ENCODE measurements around the gene CXorf65.

CXorf65 gene

GRCh38 chrX:71068044-71068918 lies 38.3 kb downstream of the CXorf65 start, which contains the start of gene SNX12:
TSS of gene SNX12 (minus strand) at chrX:71068334. CDS start at chrX:71068306, 28 bp downstream.
- Histone ChIP-seq H3K4me1 (ENCODE audit: control extremely low read depth in 1 of 4, control insufficient read depth in 4 of 4, insufficient read depth in 4 of 4, low read length in 3 of 4) (peaks cover 2 to 10% (median 6%) of the 10 kb centered on the region in 4 experiments), H3K9me3 (ENCODE audit: control extremely low read depth in 1 of 5, control insufficient read depth in 4 of 5, insufficient read depth in 2 of 5, low read depth in 1 of 5, low read length in 4 of 5) (no peaks in the 10 kb centered on the region), H3K4me3 (ENCODE audit: control insufficient read depth in 1 of 7, extremely low read depth in 1 of 7, insufficient read depth in 4 of 7, low read depth in 2 of 7, low read length in 6 of 7) (peak within 1 kb of the TSS; percentile 54 to 91 (median 77)), H3K27me3 (replicated peaks in 2 of 5; ENCODE audit: control insufficient read depth in 4 of 5, insufficient read depth in 5 of 5, low read length in 4 of 5) (peaks cover 0 to 5% (median 0%) of the 10 kb centered on the region in 5 experiments), H3K36me3 (ENCODE audit: control insufficient read depth in 4 of 4, insufficient read depth in 4 of 4, low read length in 3 of 4) (no peaks in the 10 kb centered on the region), H3K27ac (ENCODE audit: insufficient read depth in 1 of 2, low read depth in 1 of 2, low read length in 2 of 2, poor library complexity in 1 of 2, severe bottlenecking in 2 of 2) (peak within 1 kb of the TSS; percentile 54 to 82)
- peak; percentile 93 to 97 (median 96) for DNase-seq
- WGBS (ENCODE audit: insufficient coverage), result 43% methylated on average over 57 of the region's 73 CpGs
- ChIA-PET CTCF (interaction anchor here (0.7 to 1.1 kb wide), 2 partner anchors 11 to 63 kb away, joined by 3 read pairs; no protein-coding TSS in a partner anchor), POLR2A (interaction anchor here (0.7 to 1.3 kb wide), 2 partner anchors 28 to 114 kb away, joined by 3 to 4 read pairs; partner anchors contain the start of gene FOXO4)

- ChIA-PET POLR2A (interaction anchor here (0.7 to 1.3 kb wide), 2 partner anchors 28 to 114 kb away, joined by 3 to 4 read pairs; partner anchors contain the start of gene FOXO4), CTCF (interaction anchor here (0.7 to 1.1 kb wide), 2 partner anchors 10 to 63 kb away, joined by 3 read pairs; no protein-coding TSS in a partner anchor)
Observed at GRCh38 chrX:71067712-71068043, 38.9 kb downstream of the CXorf65 start.

GRCh38 chrX:71067089-71067488 lies 39.5 kb downstream of the CXorf65 start:
- Histone ChIP-seq H3K4me3 (ENCODE audit: control insufficient read depth in 1 of 7, extremely low read depth in 1 of 7, insufficient read depth in 4 of 7, low read depth in 2 of 7, low read length in 6 of 7) (peak overlapping the region in 6 of 7 experiments; percentile 70 to 91 (median 78)), H3K4me1 (ENCODE audit: control extremely low read depth in 1 of 4, control insufficient read depth in 4 of 4, insufficient read depth in 4 of 4, low read length in 3 of 4) (peaks cover 2 to 10% (median 6%) of the 10 kb centered on the region in 4 experiments), H3K27ac (ENCODE audit: insufficient read depth in 1 of 2, low read depth in 1 of 2, low read length in 2 of 2, poor library complexity in 1 of 2, severe bottlenecking in 2 of 2) (peak overlapping the region in 1 of 2 experiments; percentile 82), H3K36me3 (ENCODE audit: control insufficient read depth in 4 of 4, insufficient read depth in 4 of 4, low read length in 3 of 4) (peaks cover 0 to 5% (median 3%) of the 10 kb centered on the region in 4 experiments), H3K9me3 (ENCODE audit: control extremely low read depth in 1 of 5, control insufficient read depth in 4 of 5, insufficient read depth in 2 of 5, low read depth in 1 of 5, low read length in 4 of 5) (no peaks in the 10 kb centered on the region), H3K27me3 (replicated peaks in 2 of 5; ENCODE audit: control insufficient read depth in 4 of 5, insufficient read depth in 5 of 5, low read length in 4 of 5) (peaks cover 0 to 5% (median 0%) of the 10 kb centered on the region in 5 experiments)
- ChIA-PET POLR2A (no interaction called here), CTCF (interaction anchor here (1.1 kb wide), 1 partner anchor 9 kb away, joined by 3 read pairs; no protein-coding TSS in a partner anchor)
- 33% methylated on average over 2 of the region's 2 CpGs for WGBS (ENCODE audit: insufficient coverage)
- no peak for DNase-seq

More at GRCh38 chrX:71067712-71068043, 38.9 kb downstream of the CXorf65 start:
- no peak for DNase-seq
- H3K4me3 ChIP-seq (ENCODE audit: control insufficient read depth in 1 of 7, extremely low read depth in 1 of 7, insufficient read depth in 4 of 7, low read depth in 2 of 7, low read length in 6 of 7), result peak overlapping the region; percentile 54 to 91 (median 77)
- no peaks in the 10 kb centered on the region for H3K9me3 ChIP-seq (ENCODE audit: control extremely low read depth in 1 of 5, control insufficient read depth in 4 of 5, insufficient read depth in 2 of 5, low read depth in 1 of 5, low read length in 4 of 5)
- peaks cover 2 to 10% (median 6%) of the 10 kb centered on the region in 4 experiments for H3K4me1 ChIP-seq (ENCODE audit: control extremely low read depth in 1 of 4, control insufficient read depth in 4 of 4, insufficient read depth in 4 of 4, low read length in 3 of 4)
- H3K27ac ChIP-seq (ENCODE audit: insufficient read depth in 1 of 2, low read depth in 1 of 2, low read length in 2 of 2, poor library complexity in 1 of 2, severe bottlenecking in 2 of 2), result peak overlapping the region; percentile 54 to 82
- H3K27me3 ChIP-seq (replicated peaks in 2 of 5; ENCODE audit: control insufficient read depth in 4 of 5, insufficient read depth in 5 of 5, low read length in 4 of 5), result peaks cover 0 to 5% (median 0%) of the 10 kb centered on the region in 5 experiments
- H3K36me3 ChIP-seq (ENCODE audit: control insufficient read depth in 4 of 4, insufficient read depth in 4 of 4, low read length in 3 of 4), result peaks cover 0 to 3% (median 2%) of the 10 kb centered on the region in 4 experiments
- 27% methylated on average over 7 of the region's 10 CpGs for WGBS (ENCODE audit: insufficient coverage)

GRCh38 chrX:71060127-71060526 lies 46.4 kb downstream of the CXorf65 start:
- no peak overlapping the region for H3K27ac ChIP-seq (ENCODE audit: insufficient read depth in 1 of 2, low read depth in 1 of 2, low read length in 2 of 2, poor library complexity in 1 of 2, severe bottlenecking in 2 of 2)
- POLR2A ChIA-PET, result no interaction called here

GRCh38 chrX:71057848-71058530 lies 48.6 kb downstream of the CXorf65 start:
- Histone ChIP-seq H3K27ac (ENCODE audit: insufficient read depth in 1 of 2, low read depth in 1 of 2, low read length in 2 of 2, poor library complexity in 1 of 2, severe bottlenecking in 2 of 2) (no peak overlapping the region), H3K4me1 (ENCODE audit: control extremely low read depth in 1 of 4, control insufficient read depth in 4 of 4, insufficient read depth in 4 of 4, low read length in 3 of 4) (peaks cover 9 to 40% (median 25%) of the 10 kb centered on the region in 4 experiments), H3K27me3 (replicated peaks in 2 of 5; ENCODE audit: control insufficient read depth in 4 of 5, insufficient read depth in 5 of 5, low read length in 4 of 5) (peaks cover 0 to 3% (median 0%) of the 10 kb centered on the region in 5 experiments), H3K36me3 (ENCODE audit: control insufficient read depth in 4 of 4, insufficient read depth in 4 of 4, low read length in 3 of 4) (peaks cover 0 to 23% (median 13%) of the 10 kb centered on the region in 4 experiments), H3K4me3 (ENCODE audit: control insufficient read depth in 1 of 7, extremely low read depth in 1 of 7, insufficient read depth in 4 of 7, low read depth in 2 of 7, low read length in 6 of 7) (no peak overlapping the region), H3K9me3 (ENCODE audit: control extremely low read depth in 1 of 5, control insufficient read depth in 4 of 5, insufficient read depth in 2 of 5, low read depth in 1 of 5, low read length in 4 of 5) (peaks cover 0 to 2% (median 0%) of the 10 kb centered on the region in 5 experiments)
- no CpG with 5 or more reads among the region's 3 CpGs for WGBS (ENCODE audit: insufficient coverage)
- POLR2A ChIA-PET, result no interaction called here
- peak in 2 of 3 donors; percentile 59 to 65 for DNase-seq
- CTCF ChIA-PET, result interaction anchor here (0.7 to 1.4 kb wide), 3 partner anchors 10 to 918 kb away, joined by 3 read pairs; partner anchors contain the start of gene SNX12

More at GRCh38 chrX:71060127-71060526, 46.4 kb downstream of the CXorf65 start:
- no peak for DNase-seq
- H3K27me3 ChIP-seq (replicated peaks in 2 of 5; ENCODE audit: control insufficient read depth in 4 of 5, insufficient read depth in 5 of 5, low read length in 4 of 5), result no peaks in the 10 kb centered on the region
- H3K36me3 ChIP-seq (ENCODE audit: control insufficient read depth in 4 of 4, insufficient read depth in 4 of 4, low read length in 3 of 4), result peaks cover 0 to 23% (median 12%) of the 10 kb centered on the region in 4 experiments
- H3K9me3 ChIP-seq (ENCODE audit: control extremely low read depth in 1 of 5, control insufficient read depth in 4 of 5, insufficient read depth in 2 of 5, low read depth in 1 of 5, low read length in 4 of 5), result no peaks in the 10 kb centered on the region
- peaks cover 9 to 40% (median 24%) of the 10 kb centered on the region in 4 experiments for H3K4me1 ChIP-seq (ENCODE audit: control extremely low read depth in 1 of 4, control insufficient read depth in 4 of 4, insufficient read depth in 4 of 4, low read length in 3 of 4)
- CTCF ChIA-PET, result no interaction called here
- H3K4me3 ChIP-seq (ENCODE audit: control insufficient read depth in 1 of 7, extremely low read depth in 1 of 7, insufficient read depth in 4 of 7, low read depth in 2 of 7, low read length in 6 of 7), result no peak overlapping the region

- peaks cover 9 to 40% (median 28%) of the 10 kb centered on the region in 4 experiments for H3K4me1 ChIP-seq (ENCODE audit: control extremely low read depth in 1 of 4, control insufficient read depth in 4 of 4, insufficient read depth in 4 of 4, low read length in 3 of 4)
- H3K36me3 ChIP-seq (ENCODE audit: control insufficient read depth in 4 of 4, insufficient read depth in 4 of 4, low read length in 3 of 4), result peaks cover 0 to 16% (median 9%) of the 10 kb centered on the region in 4 experiments
- H3K27ac ChIP-seq (ENCODE audit: insufficient read depth in 1 of 2, low read depth in 1 of 2, low read length in 2 of 2, poor library complexity in 1 of 2, severe bottlenecking in 2 of 2), result no peak overlapping the region
- CTCF ChIA-PET, result interaction anchor here (1.4 kb wide), 1 partner anchor 11 kb away, joined by 3 read pairs; the partner anchor contains the start of gene SNX12
- DNase-seq, result peak in 2 of 3 donors; percentile 30 to 38
- POLR2A ChIA-PET, result no interaction called here
- no peak overlapping the region for H3K4me3 ChIP-seq (ENCODE audit: control insufficient read depth in 1 of 7, extremely low read depth in 1 of 7, insufficient read depth in 4 of 7, low read depth in 2 of 7, low read length in 6 of 7)
- H3K27me3 ChIP-seq (replicated peaks in 2 of 5; ENCODE audit: control insufficient read depth in 4 of 5, insufficient read depth in 5 of 5, low read length in 4 of 5), result peaks cover 0 to 6% (median 0%) of the 10 kb centered on the region in 5 experiments
- H3K9me3 ChIP-seq (ENCODE audit: control extremely low read depth in 1 of 5, control insufficient read depth in 4 of 5, insufficient read depth in 2 of 5, low read depth in 1 of 5, low read length in 4 of 5), result peaks cover 0 to 2% (median 0%) of the 10 kb centered on the region in 5 experiments
Observed at GRCh38 chrX:71056867-71057266, 49.7 kb downstream of the CXorf65 start.

All from common myeloid progenitor, CD34-positive (primary cell).